GM19099 (cell line): ENCODE measurements around the gene ABCA2.

Source experiments
- POLR2A ChIP-seq: IDR thresholded peaks from 3 replicates; pipeline ENCODE4 v1.6.1; 2011; ENCODE audit warnings: low read depth; ENCODE audit not compliant: insufficient read length; ENCODE audit errors: extremely low read depth

The ABCA2 gene

DNA sequence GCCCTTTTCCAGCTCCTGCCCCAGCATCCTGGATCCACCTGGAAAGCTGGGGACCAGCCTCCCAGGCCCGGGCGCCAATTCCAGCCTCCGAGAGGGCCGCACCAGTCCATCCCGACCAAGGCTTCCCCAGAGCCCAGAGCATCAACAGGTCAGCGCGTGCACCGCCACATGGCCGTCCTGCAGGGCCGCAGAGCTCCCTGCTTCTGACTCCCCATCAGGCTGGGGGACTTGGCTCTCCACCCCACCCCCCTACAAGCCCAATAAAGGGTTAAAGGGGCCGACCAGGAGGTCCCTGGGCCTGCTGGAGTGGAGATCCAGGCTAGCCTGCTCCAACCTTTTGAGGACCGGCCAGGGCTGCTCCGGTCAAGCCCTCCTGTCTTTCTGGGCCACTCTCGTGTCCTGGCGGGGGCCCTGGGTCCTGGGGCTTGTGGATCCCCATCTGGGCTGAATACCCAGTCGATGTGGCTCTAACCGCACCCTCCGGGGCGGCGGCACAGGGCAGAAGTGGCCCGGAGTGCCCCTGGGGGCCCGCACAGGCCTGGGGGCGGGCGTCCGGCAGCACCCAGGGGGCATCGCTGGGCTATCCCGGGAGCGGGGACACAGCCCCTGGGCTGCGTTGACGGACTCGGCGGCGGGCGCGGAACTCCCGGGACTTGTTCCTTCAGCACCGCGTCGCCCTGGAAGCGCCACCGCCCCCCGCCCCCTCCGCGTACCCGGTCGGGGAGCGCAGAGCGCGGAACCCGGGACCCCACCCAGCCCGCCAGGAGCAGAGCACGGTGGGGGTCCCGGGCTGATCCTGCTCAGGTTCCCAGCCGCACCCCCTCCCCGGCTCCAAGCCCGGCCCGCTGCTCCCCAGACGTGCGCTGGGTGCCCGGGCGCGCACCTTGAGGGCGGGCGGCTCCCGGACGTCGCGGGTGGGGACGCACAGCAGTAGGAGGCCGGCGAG, 25.2 kb upstream of the ABCA2 start:
- no peak for TF ChIP-seq POLR2A

DNA sequence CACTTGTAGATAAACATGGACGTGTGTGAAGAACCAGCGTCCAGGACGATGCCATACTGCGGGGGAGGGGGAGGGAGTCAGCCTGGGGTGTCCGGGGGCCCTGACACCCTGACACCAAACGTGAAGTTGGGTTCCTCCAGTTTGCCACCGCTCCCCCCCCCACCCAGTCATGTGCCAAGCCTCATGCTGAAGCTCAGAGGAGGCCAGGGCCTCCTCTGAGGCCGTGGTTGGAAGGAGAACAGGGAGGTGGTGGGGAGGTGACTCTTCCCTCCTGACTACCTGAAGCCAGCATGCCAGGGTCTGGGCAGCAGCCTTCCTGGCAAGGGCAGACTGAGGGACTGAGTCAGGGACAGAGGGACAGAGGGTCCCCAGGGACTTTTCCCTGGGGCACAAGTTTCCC, 24.3 kb upstream of the ABCA2 start:
- no peak for TF ChIP-seq POLR2A

DNA sequence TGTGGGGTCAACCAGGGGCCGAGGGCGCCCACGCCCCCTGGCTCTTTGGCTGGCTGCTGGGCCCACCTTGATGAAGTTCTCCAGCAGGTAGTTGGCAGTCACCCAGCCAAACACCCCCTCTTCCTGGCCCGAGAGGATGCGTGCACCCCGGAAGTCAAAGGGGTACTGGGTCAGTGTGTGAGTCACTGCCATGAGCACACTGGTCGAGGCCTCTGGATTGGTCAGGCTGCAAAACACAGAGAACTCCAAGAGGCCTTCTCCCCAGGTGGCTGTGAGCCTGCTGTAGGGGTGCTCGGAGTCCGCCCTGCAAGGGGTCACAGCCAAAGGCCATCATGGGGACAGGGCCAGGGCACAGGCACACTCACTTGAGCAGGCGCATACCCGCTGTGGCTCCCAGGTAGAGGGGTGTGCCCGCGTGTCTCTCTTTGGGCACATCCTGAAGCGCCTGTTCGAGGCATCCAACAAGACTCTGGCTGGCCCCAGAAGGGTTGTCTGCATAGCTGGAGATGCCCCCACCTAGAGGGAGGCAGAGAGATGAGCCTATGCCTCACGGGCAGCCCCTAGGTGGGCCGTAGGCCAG, 23.2 kb upstream of the ABCA2 start:
- no peak for TF ChIP-seq POLR2A

DNA sequence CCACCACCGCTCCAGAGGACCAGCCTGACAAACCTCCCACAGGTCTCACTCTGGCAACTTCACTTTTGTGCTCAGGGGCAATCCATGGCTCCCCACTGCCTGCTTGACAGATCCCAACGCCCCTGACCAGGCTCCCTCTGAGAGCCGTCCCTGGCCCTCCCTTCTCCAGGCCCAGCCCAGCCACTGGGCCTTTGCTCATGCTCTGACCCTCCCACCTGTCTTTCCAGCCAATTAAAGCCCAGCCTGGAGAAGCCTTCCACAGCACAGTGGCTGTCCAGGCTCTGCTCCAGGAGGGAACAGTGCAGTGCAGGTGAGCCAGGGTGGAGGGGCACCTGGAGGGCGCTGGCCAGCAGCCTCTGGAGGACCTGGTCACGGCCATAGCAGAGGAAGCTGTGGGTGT, 22.5 kb upstream of the ABCA2 start:
- no peak for TF ChIP-seq POLR2A

DNA sequence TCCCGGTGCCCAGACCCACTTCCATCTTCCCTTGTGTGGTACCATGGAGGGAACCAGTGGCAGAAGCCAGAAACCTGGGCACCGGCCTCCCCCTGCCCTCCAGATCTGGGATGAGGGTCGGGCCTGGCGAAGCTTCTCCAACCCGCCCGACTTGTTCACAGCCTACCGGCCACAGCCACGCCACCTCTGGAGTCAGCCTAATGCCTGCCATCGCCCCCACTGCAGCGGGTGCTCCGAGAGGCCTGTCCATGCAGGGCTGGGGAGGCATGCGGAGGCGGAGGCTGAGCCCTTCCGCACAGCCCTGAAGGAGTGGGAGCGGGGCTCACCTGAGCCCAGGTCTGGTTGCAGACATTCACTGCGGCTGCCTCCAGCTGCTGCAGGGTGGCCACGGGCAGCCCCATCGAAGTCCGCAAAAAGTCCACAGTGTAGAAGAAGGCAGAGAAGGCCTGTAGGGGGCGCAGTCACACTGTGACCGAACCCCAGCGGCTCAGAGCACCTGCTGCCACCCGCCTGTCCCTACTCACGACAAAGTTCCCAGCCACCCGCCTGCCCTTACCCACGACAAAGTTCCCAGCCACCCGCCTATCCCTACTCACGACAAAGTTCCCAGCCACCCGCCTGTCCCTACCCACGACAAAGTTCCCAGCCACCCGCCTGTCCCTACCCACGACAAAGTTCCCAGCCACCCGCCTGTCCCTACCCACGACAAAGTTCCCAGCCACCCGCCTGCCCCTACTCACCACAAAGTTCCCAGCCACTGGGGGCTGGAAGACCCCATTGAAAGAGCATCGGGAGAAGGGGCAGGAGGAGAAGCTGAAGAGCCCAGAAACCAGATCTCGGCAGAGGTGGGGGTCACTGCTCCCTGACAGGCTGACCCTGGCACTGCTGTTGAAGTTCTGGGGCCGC, 21.8 kb upstream of the ABCA2 start:
- TF ChIP-seq POLR2A: no peak

DNA sequence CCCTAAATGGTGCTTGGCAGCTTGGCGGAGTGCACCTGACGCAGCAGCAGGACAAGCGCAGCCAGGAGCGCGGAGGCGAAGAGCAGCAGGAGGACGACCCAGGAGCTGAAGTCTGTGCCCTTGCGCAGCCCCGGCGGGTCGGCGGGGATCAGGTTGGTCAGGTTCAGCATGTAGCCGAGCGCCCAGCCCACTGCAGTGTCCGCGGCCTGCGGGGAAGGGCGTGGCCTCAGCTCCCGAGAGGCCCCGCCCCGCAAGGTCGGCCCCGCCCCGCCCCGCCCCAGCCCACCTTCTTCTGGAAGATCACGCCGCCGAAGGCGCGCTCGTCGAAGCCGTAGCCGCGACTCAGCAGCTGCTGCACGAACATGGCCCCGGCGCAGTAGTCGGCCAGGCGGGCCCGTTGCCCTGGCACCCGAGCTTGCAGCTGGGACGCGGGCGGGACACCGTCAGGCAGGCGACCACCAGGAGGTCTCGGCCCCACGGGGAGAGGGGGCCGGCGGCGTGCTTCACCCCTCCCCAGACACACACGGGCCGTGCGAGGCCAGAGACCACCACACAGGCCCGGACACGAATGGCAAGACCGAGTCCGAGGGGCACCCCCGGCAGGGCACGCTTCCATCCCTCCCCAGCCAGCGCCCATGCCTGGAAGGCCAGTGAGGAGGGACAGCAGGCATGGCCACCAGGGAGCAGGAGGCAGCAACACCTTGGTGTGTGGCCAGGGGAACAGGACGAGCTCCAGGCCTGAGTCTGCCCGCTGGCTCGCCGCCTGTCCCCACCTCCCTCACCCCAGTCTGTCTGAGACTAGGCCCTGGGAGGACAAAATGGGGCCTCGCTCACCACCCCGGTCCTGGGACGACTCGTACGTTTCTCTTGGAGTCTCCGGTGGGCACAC, 20.9 kb upstream of the ABCA2 start:
- no peak for TF ChIP-seq POLR2A

DNA sequence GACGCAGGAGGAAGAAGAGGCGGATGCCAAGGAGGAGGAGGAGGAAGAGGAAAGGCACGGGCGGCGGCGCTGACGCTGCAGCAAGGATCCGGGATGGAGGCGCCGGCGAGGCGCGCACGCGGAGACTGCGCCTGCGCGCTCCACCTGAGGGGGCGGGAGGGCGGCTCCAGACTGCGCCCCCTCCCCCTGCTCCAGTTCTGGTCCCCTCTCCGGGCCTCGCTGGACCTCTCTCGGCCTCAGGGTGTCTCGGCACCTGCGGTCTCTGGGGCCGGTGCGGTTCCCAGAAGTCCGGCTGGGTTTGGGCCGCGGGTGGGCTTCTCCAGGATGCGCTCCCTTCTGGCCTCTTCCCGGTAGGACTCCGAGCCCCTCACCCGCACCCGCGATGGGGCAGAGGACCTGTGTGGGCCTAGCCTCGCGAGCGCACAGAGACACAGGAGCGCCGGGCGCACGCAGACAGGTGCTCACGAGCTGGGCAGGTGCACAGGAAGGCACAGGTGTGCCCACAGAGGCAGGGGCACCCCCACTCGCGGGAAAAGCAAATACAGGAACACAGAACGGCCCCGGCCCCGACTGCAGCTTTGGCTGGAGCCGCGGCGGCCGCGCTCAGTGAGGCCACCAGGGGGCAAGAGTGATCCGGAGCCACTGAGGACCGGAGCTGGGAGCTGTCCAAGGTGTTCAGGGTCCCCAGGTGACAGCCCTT, 18.2 kb upstream of the ABCA2 start, which contains the start of gene NPDC1:
NPDC1 (minus strand) TSS at position 90 of the 700 bp plus-strand sequence. CDS start 188 bp downstream, outside the sequence.
- TF ChIP-seq POLR2A: no peak

DNA sequence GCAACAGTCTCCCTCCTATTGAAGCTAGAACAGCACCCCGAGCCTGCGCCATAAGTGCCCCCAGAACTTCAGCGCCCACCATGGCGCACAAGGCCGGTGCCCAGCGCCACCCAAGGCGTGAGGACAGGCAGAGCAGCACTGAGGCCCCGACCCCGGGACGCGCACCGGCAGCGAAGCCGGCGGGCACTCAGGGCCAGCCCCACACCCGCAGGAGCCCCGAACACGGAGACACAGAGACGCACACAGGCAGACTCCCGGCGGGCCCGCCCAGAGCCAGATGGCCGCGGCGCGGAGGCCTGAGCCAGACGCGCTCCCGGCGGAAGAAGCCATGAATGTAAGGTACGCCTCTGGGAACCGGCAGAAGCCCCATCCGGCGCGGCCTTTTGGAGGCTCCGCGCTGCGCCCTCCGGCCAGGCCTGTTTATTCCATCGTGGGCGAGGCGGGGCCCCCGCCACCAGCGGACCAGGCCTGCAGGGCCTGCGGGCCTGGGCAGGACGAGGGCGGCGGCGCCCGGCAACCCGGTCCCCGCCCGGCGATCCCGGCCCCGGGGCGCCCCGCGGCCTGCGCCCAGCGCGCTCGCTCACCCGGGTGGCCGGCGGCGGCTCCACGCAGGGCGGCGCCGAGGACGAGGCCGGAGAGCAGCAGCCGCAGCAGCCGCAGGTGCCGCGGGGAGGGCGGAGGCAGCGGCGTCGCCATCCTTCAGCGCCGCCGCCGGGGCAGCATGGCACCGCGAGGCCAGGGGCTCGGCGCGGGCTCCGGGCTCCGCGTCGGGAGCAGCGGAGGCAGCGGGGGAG, 17.5 kb upstream of the ABCA2 start:
- no peak for TF ChIP-seq POLR2A

DNA sequence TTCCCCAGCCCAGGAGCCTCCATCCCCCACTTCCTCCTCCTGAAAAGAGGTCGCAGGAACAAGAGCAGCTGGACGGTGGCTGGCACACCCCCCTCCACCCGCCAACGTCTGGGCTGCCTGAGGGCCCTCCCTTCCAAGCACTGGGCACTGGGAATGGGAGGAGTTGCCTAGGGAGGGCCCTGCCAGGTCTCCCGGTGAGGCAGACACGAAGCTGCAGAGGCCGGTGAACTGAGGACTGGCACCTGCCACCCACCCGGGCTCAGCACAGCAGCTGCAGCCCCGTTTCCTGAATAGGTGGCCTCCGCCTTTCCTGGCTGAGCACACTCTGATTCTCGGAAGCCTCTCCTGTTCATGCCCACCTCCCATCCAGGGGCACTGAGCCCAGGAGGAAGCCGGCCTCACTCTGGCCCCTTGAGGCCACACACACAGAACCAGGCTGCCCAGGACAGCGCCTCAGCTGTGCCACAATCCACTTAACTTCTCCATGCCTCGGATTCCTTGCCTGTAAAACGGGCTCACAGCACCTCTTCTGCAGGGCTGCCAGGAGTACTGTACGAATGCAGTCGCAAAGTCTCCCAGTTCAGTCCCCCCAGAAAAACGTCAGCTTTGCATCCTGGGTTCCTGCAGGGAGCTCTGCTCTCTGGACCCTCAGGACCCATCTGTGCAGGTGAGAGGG, 16.6 kb upstream of the ABCA2 start:
- no peak for TF ChIP-seq POLR2A

DNA sequence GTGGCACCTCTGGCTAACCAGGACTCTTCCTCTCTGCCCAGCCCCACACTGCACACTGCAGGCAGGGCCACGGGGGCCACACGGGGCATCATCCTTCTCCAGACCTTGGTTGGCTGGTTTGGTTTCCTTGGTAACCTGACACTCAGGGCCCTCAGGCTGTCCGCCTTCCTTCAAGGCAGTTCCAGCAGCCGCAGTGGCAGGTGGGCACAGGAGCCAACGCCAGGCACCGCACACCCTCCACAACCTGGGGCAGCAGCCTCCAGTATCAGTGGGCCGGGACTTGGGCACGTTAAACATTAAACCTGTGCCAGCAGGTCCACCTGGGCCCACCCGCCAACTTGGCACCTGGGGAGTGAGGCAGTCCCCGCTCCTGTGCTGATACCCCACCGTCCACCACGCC, 16.0 kb upstream of the ABCA2 start:
- TF ChIP-seq POLR2A: no peak

DNA sequence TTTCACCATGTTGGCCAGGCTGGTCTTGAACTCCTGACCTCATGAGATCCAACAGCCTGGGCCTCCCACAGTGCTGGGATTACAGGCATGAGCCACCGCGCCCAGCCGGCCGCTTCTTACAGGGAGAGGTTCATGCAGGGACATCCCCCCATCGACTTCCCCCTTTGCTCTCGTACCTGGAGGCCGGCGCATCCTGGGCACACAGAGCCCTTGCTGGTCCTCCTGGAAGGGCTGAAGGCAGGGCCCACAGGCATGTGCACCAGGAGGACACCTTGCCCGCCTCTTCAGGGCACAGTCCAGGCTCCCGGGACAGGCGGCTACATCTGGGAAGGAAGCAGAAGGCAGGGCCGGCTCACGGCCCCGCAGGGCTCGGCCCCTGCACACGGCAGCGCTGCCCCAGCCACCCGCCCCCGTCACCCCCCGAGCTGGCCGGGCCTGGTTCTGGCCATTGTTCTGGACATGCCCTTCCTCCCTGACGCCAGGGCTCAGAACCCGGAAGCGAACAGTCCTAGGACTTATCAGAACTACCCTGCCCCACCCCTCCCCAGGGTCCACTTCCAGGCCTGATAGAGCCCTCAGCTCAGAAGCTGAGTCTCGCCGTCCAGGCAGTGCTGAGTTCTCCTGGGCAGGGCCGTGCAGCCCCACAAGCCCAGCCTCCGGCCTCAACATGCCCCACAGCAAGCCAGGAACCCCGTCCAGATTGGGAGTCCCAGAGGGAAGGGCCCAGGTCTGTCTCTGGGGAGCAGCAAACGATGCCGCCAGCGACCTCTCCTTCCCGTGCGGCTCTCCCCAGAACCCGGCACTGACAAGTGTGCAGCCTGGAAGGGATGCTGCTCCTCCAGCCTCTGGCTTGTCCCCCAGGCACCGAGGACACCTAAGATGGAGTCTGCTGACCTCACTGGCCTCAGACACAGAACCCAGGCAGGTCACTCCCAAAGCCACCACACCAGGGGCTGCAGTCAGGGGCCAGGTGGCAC, 15.0 kb upstream of the ABCA2 start:
- no peak for TF ChIP-seq POLR2A
